OCI-LY1 (cell line): ENCODE data around the gene JAKMIP1.
"Not testable (repeated sequence)": the region's sequence is repeated elsewhere in the genome, so short reads cannot be mapped to it uniquely, and the experiment has no call there.

Experiments used
- H2AFZ ChIP-seq: fragments of 200-600 bp; sonication (generic), shearing (Covaris generic); 2 replicates; pipeline ENCODE4 v1.6.0; 2014; ENCODE audit warnings: antibody characterized with exemption, mild to moderate bottlenecking, low read length
- H3F3A ChIP-seq: fragments of 200-600 bp; sonication (generic), shearing (Covaris generic); 2 replicates; pipeline ENCODE4 v1.6.0; 2014; ENCODE audit warnings: mild to moderate bottlenecking, antibody characterized with exemption, low read length, moderate library complexity; ENCODE audit not compliant: insufficient read depth
- H3K27ac ChIP-seq: fragments of 200-600 bp; sonication (generic); 2 replicates; pipeline ENCODE4 v1.5.1; 2014; ENCODE audit warnings: low read length, mixed run types, mild to moderate bottlenecking, low read depth; ENCODE audit not compliant: poor library complexity, severe bottlenecking
- H3K27me3 ChIP-seq: fragments of 200-600 bp; sonication (generic); 2 replicates; pipeline ENCODE4 v1.6.0; 2014; ENCODE audit warnings: antibody characterized with exemption, mild to moderate bottlenecking, low read length, moderate library complexity; ENCODE audit not compliant: insufficient read depth
- H3K36me3 ChIP-seq: fragments of 200-600 bp; sonication (generic); 2 replicates; pipeline ENCODE4 v1.6.1; 2014; ENCODE audit warnings: mild to moderate bottlenecking, antibody characterized with exemption, low read length, moderate library complexity, mixed read lengths; ENCODE audit not compliant: insufficient read depth
- H3K4me1 ChIP-seq: fragments of 200-600 bp; sonication (generic); 2 replicates; pipeline ENCODE4 v1.5.1; 2014; ENCODE audit warnings: mild to moderate bottlenecking, low read length, moderate library complexity; ENCODE audit not compliant: insufficient read depth, severe bottlenecking
- H3K4me2 ChIP-seq: fragments of 200-600 bp; sonication (generic), shearing (Covaris generic); 2 replicates; pipeline ENCODE4 v1.6.1; 2014; ENCODE audit warnings: low read length
- H3K4me3 ChIP-seq: fragments of 200-600 bp; sonication (generic); 2 replicates; pipeline ENCODE4 v1.5.1; 2014; ENCODE audit warnings: low read length, low read depth, mild to moderate bottlenecking, mixed read lengths; ENCODE audit not compliant: poor library complexity, severe bottlenecking
- H3K79me2 ChIP-seq: fragments of 200-600 bp; shearing (Covaris generic); 2 replicates; pipeline ENCODE4 v1.6.1; 2016; ENCODE audit warnings: mixed run types, low read length, mixed read lengths; ENCODE audit not compliant: insufficient read depth
- H3K9ac ChIP-seq: fragments of 200-600 bp; sonication (generic), shearing (Covaris generic); 2 replicates; pipeline ENCODE4 v1.6.1; 2014; ENCODE audit warnings: mild to moderate bottlenecking, low read length, mixed read lengths
- H3K9me2 ChIP-seq: fragments of 200-600 bp; sonication (generic), shearing (Covaris generic); 2 replicates; pipeline ENCODE4 v1.6.1; 2014; ENCODE audit warnings: low read depth, mild to moderate bottlenecking, low read length, mixed read lengths
- H3K9me3 ChIP-seq: fragments of 200-600 bp; shearing (Covaris generic); 2 replicates; pipeline ENCODE4 v1.6.1; 2014; ENCODE audit warnings: low read length, mixed read lengths
- H4K20me1 ChIP-seq: fragments of 200-600 bp; sonication (generic), shearing (Covaris generic); 2 replicates; pipeline ENCODE4 v1.6.0; 2016; ENCODE audit warnings: mild to moderate bottlenecking, low read length; ENCODE audit not compliant: insufficient read depth
- CTCF ChIP-seq: fragments of 200-600 bp; sonication (generic), shearing (Covaris generic); IDR thresholded peaks from 2 replicates; pipeline ENCODE4 v1.5.1; 2017; ENCODE audit warnings: mild to moderate bottlenecking, antibody characterized with exemption, low read length, moderate library complexity, mixed read lengths
- EZH2 ChIP-seq: fragments of 200-600 bp; sonication (generic), shearing (Covaris generic); IDR thresholded peaks from 2 replicates; pipeline ENCODE4 v1.8.0; 2017; ENCODE audit warnings: borderline replicate concordance, mixed run types, mild to moderate bottlenecking, antibody characterized with exemption, low read length, moderate library complexity, mixed read lengths

JAKMIP1 gene

DNA sequence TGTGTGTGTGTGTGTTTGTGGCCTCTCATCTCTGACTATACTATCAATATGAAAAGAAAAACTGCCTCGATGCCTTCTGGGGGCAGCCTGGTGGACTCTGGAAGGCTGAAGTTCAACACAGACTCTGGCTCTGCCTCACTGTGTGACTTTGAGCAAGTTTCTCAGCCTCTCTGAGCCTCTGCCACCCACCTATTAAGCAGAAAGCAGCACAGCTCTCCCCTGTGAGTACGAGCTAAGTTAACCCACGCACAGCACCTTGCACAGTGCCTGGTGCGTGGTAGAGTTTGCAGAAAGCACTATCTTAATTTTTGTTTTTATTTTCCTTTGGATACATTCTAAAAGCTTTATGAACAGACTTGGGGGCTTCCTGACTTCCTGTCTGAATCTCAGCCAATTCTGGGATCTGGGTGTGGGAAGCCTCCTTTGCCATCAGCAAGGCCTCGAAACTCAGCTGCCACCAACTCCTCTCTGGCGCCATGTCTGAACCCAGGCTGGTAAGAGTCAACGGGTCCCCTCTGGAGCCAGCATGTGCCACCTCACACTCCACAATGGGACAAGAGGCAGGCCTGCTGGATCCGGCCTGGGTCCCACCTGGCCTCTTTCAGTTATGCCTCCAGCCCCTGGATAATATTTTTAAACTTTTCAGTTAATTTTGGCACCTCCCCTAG is 57.3 kb downstream of the JAKMIP1 start:
- H3K36me3 ChIP-seq: no peaks in the 10 kb centered on the region
- H3K4me3 ChIP-seq: no peak overlapping the region
- H3K9ac ChIP-seq: no peak overlapping the region
- TF ChIP-seq EZH2 (no peak), CTCF (no peak)
- no peaks in the 10 kb centered on the region for H3K27me3 ChIP-seq
- no peaks in the 10 kb centered on the region for H3K9me3 ChIP-seq
- no peaks in the 10 kb centered on the region for H3K9me2 ChIP-seq
- H2AFZ ChIP-seq: no peak overlapping the region
- H3K79me2 ChIP-seq: no peaks in the 10 kb centered on the region
- H3K4me2 ChIP-seq: no peak overlapping the region
- no peak overlapping the region for H3K27ac ChIP-seq
- no peaks in the 10 kb centered on the region for H3K4me1 ChIP-seq
- no peaks in the 10 kb centered on the region for H4K20me1 ChIP-seq
- no peaks in the 10 kb centered on the region for H3F3A ChIP-seq

GRCh38 chr4:6142511-6142910 is 57.8 kb downstream of the JAKMIP1 start:
- Histone ChIP-seq H2AFZ (no peak overlapping the region), H4K20me1 (no peaks in the 10 kb centered on the region), H3K4me1 (no peaks in the 10 kb centered on the region), H3K9me3 (no peaks in the 10 kb centered on the region), H3K4me2 (no peak overlapping the region), H3K27ac (no peak overlapping the region), H3K36me3 (no peaks in the 10 kb centered on the region), H3F3A (no peaks in the 10 kb centered on the region), H3K9me2 (no peaks in the 10 kb centered on the region), H3K9ac (no peak overlapping the region), H3K79me2 (no peaks in the 10 kb centered on the region), H3K4me3 (no peak overlapping the region), H3K27me3 (no peaks in the 10 kb centered on the region)
- TF ChIP-seq EZH2 (no peak), CTCF (no peak)

DNA sequence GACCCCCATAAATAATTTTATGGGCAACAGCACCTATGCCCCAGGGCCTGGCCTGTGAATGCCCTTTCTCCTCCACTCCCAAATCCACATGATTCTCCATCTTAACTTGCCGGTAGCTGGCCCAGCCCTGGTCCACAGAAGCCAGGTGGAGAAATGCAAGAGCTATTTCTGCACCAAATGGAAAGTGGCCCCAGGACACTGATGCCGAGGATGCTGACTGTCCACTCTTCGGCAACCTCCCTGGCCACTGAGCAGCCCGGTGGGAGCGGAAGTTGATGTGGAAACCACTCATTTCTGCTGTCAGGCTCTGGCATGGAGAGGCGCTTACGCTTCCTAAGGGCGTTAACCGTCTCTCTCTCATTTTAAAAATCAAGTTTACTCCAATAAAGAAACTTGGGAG is 58.8 kb downstream of the JAKMIP1 start:
- Histone ChIP-seq H3F3A (no peaks in the 10 kb centered on the region), H3K27me3 (no peaks in the 10 kb centered on the region)
- TF ChIP-seq EZH2: no peak
- TF ChIP-seq CTCF: no peak

DNA sequence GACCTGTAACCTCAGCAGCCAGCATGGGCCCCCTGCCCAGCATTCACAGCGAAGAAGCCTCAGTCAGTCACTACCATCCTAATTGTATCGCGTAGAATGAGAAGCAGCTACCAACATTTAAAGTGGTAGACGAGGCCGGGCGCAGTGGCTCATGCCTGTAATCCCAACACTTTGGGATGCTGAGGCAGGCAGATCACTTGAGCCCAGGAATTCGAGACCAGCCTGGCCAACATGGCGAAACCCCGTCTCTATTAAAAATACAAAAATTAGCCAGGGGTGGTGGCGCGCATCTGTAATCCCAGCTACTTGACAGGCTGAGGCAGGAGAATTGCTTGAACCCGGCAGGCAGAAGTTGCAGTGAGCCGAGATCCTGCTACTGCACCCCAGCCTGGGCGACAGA is 59.3 kb downstream of the JAKMIP1 start:
- not testable (repeated sequence) for H3K27ac ChIP-seq, H3K4me2 ChIP-seq, H3K79me2 ChIP-seq, H3K27me3 ChIP-seq, H3F3A ChIP-seq, H3K9me3 ChIP-seq, H3K4me3 ChIP-seq, H3K9me2 ChIP-seq, H4K20me1 ChIP-seq, H2AFZ ChIP-seq, H3K36me3 ChIP-seq, H3K9ac ChIP-seq, H3K4me1 ChIP-seq

More for the DNA sequence above, 58.8 kb downstream of the JAKMIP1 start:
- H3K4me3 ChIP-seq: no peak overlapping the region
- no peaks in the 10 kb centered on the region for H3K4me1 ChIP-seq
- H3K9me2 ChIP-seq: no peaks in the 10 kb centered on the region
- H3K9ac ChIP-seq: no peak overlapping the region
- H3K36me3 ChIP-seq: no peaks in the 10 kb centered on the region
- H3K27ac ChIP-seq: no peak overlapping the region
- H3K79me2 ChIP-seq: no peaks in the 10 kb centered on the region
- H3K4me2 ChIP-seq: no peak overlapping the region
- no peak overlapping the region for H2AFZ ChIP-seq
- no peaks in the 10 kb centered on the region for H3K9me3 ChIP-seq
- no peaks in the 10 kb centered on the region for H4K20me1 ChIP-seq
